Gastrocnemius medialis (tissue), 4 donors: ENCODE results near the gene RMND1. TPM values are rescaled to one million over a fixed set of nuclear protein-coding genes. Genes with fewer than 3 reads are reported as not detected.
"Not testable (repeated sequence)": the region's sequence is repeated elsewhere in the genome, so short reads cannot be mapped to it uniquely, and the experiment has no call there.

ENCODE experiments used
- ATAC-seq, 2 donors: fragments of 150-250 bp; one replicate each; pipeline ENCODE4 v1.9.1; 2016
- DNase-seq, 2 donors: peaks; one replicate each; pipeline ENCODE4 v3.0.0-alpha.2; 2019
- H3K27ac ChIP-seq, 4 donors: fragments of 200-600 bp; sonication (generic); 1 replicate in 1 of 4; 2 replicates in 3 of 4; pipeline ENCODE4 v1.5.1; 2016 to 2018; ENCODE audit warnings: mild to moderate bottlenecking in 2 of 4, moderate library complexity in 1 of 4
- H3K27me3 ChIP-seq, 3 donors: fragments of 200-600 bp; sonication (generic) in 2 of 3; 1 replicate in 1 of 3; 2 replicates in 2 of 3; pipeline versions ENCODE4 v1.5.1 to v1.6.0; 2016 to 2019; ENCODE audit warnings: mild to moderate bottlenecking in 1 of 3, moderate library complexity in 1 of 3
- H3K36me3 ChIP-seq, 2 donors: fragments of 200-600 bp; sonication (generic) in 1 of 2; one replicate each; pipeline ENCODE4 v1.5.1; 2017 to 2018
- H3K4me1 ChIP-seq, 2 donors: fragments of 200-600 bp; sonication (generic) in 1 of 2; one replicate each; pipeline ENCODE4 v1.5.1; 2016 to 2017; ENCODE audit warnings: mild to moderate bottlenecking in 2 of 2
- H3K4me3 ChIP-seq, 4 donors: fragments of 200-600 bp; sonication (generic) in 3 of 4; 1 replicate in 1 of 4; 2 replicates in 3 of 4; pipeline ENCODE4 v1.5.1; 2016 to 2019; ENCODE audit warnings: mild to moderate bottlenecking in 2 of 4
- H3K9me3 ChIP-seq, 3 donors: fragments of 200-600 bp; sonication (generic) in 2 of 3; 1 replicate in 1 of 3; 2 replicates in 2 of 3; pipeline ENCODE4 v1.5.1; 2016 to 2019
- POLR2A ChIP-seq, 2 donors: fragments of 450-650 bp; IDR thresholded peaks; one replicate each; pipeline ENCODE4 v1.6.1; 2017; ENCODE audit warnings: antibody characterized with exemption in 2 of 2, mild to moderate bottlenecking in 2 of 2, moderate library complexity in 2 of 2
- in situ Hi-C, 4 donors: fragments of 200-750 bp; cut with MboI; loops; one replicate each; pipeline versions ENCODE4 v1.15.0 to v1.8.0; 2017; ENCODE audit warnings: low sequenced_read_pairs in 4 of 4
- intact Hi-C: fragments of 100-400 bp; cut with DNase I; formaldehyde crosslinking; loops from one replicate; pipeline ENCODE4 v1.15.1; 2023; ENCODE audit warnings: low total_unique reads
- total RNA-seq, 4 donors: library from RNA; depleted of rRNA; stranded (reverse); fragments of >200 nt; gene quantifications; one replicate each; pipeline versions ENCODE4 v1.1.0 to v1.2.3, GENCODE V29; 2016
- TF ChIP-seq, protein P1 (sequence below), 5 experiments: fragments of 450-650 bp in 3 of 5; fragments of 200-600 bp in 2 of 5; sonication (generic) in 2 of 5; IDR thresholded peaks in 4 of 5; conservative IDR thresholded peaks in 1 of 5; 1 replicate in 4 of 5; 2 replicates in 1 of 5; pipeline ENCODE4 v1.5.1; 2016 to 2019; ENCODE audit warnings: antibody characterized with exemption in 5 of 5, mild to moderate bottlenecking in 3 of 5, moderate library complexity in 3 of 5

RMND1 gene
- total RNA-seq, 4 donors from 2014 or later = 6.4 to 9.6 (median 8.4) TPM

GRCh38 chr6:151388236-151388635 is 63.7 kb downstream of the RMND1 start:
- in situ Hi-C loops (no loop called here), intact Hi-C loops (no loop called here)
- Histone ChIP-seq H3K27ac (peak overlapping the region; percentile 94 to 100 (median 99)), H3K36me3 (no peaks in the 10 kb centered on the region), H3K27me3 (no peaks in the 10 kb centered on the region), H3K4me1 (peaks cover 30 to 40% of the 10 kb centered on the region in 2 donors), H3K9me3 (no peaks in the 10 kb centered on the region), H3K4me3 (no peak overlapping the region)
- ATAC-seq (no peak), DNase-seq (no peak)
- TF ChIP-seq, protein P1, sequence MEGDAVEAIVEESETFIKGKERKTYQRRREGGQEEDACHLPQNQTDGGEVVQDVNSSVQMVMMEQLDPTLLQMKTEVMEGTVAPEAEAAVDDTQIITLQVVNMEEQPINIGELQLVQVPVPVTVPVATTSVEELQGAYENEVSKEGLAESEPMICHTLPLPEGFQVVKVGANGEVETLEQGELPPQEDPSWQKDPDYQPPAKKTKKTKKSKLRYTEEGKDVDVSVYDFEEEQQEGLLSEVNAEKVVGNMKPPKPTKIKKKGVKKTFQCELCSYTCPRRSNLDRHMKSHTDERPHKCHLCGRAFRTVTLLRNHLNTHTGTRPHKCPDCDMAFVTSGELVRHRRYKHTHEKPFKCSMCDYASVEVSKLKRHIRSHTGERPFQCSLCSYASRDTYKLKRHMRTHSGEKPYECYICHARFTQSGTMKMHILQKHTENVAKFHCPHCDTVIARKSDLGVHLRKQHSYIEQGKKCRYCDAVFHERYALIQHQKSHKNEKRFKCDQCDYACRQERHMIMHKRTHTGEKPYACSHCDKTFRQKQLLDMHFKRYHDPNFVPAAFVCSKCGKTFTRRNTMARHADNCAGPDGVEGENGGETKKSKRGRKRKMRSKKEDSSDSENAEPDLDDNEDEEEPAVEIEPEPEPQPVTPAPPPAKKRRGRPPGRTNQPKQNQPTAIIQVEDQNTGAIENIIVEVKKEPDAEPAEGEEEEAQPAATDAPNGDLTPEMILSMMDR (IDR thresholded peaks at IDR 0.05 in 4 of 5, conservative IDR thresholded peaks at IDR 0.05 in 1 of 5) = no peak
- TF ChIP-seq POLR2A (IDR thresholded peaks at IDR 0.05) = no peak

GRCh38 chr6:151387175-151387970 is 64.6 kb downstream of the RMND1 start:
- Histone ChIP-seq H3K9me3 (no peaks in the 10 kb centered on the region), H3K4me1 (peaks cover 21 to 31% of the 10 kb centered on the region in 2 donors), H3K27me3 (no peaks in the 10 kb centered on the region), H3K36me3 (no peaks in the 10 kb centered on the region), H3K27ac (peak overlapping the region; percentile 94 to 100 (median 99)), H3K4me3 (no peak overlapping the region)
- intact Hi-C loops (no loop called here), in situ Hi-C loops (no loop called here)
- no peak for TF ChIP-seq POLR2A (IDR thresholded peaks at IDR 0.05)
- TF ChIP-seq, protein P1 (IDR thresholded peaks at IDR 0.05 in 4 of 5, conservative IDR thresholded peaks at IDR 0.05 in 1 of 5) = no peak
- DNase-seq (no peak), ATAC-seq (no peak)

DNA sequence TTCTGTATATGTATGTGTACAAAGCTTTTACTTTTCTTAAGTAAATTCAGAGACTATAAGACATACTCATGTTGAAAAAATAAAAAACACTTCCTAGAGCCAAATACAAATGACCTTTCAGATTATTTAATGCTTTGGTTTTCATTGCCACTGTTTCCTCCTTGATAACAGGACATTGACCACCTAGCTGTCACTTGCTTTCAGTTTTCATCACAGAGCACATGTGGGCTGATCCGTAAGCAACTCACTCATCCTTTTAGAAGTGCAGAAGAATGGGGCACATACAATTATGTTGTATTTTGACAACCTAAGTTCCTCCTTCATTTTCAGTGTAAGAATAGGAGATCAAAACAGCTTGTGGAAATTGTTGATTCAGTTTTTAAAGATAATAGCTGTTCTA is 66.7 kb downstream of the RMND1 start:
- TF ChIP-seq, protein P1 (IDR thresholded peaks at IDR 0.05 in 4 of 5, conservative IDR thresholded peaks at IDR 0.05 in 1 of 5) = no peak
- TF ChIP-seq POLR2A (IDR thresholded peaks at IDR 0.05) = no peak
- H3K9me3 ChIP-seq = no peaks in the 10 kb centered on the region
- DNase-seq (no peak), ATAC-seq (no peak)
- intact Hi-C loops (no loop called here), in situ Hi-C loops (no loop called here)
- peaks cover 20 to 24% of the 10 kb centered on the region in 2 donors for H3K4me1 ChIP-seq
- H3K27ac ChIP-seq = no peak overlapping the region
- H3K27me3 ChIP-seq = no peaks in the 10 kb centered on the region
- H3K4me3 ChIP-seq = no peak overlapping the region
- no peaks in the 10 kb centered on the region for H3K36me3 ChIP-seq

DNA sequence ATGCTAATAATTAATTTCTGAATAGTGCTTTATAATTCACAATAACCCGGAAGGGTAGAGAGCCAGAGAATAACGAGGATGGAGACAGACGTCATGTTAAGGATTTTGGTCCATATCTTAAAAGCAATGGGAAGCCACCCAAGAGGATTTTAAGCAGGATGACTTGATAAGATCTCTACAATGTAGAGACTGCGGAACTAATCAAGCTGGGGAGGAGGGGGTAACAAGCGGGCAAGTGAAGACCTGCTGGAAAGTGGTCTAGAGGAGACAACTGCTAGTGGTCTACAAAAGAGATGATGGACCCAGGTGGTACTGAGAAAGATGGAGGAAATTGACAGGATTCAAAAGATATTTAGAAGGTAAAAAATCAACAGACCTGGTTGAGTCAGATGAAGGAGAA is 67.8 kb downstream of the RMND1 start:
- Histone ChIP-seq H3K4me1 (peaks cover 18 to 23% of the 10 kb centered on the region in 2 donors), H3K9me3 (no peaks in the 10 kb centered on the region), H3K4me3 (no peak overlapping the region), H3K27me3 (no peaks in the 10 kb centered on the region), H3K27ac (no peak overlapping the region), H3K36me3 (no peaks in the 10 kb centered on the region)
- intact Hi-C loops (no loop called here), in situ Hi-C loops (no loop called here)
- TF ChIP-seq, protein P1 (IDR thresholded peaks at IDR 0.05 in 4 of 5, conservative IDR thresholded peaks at IDR 0.05 in 1 of 5) = no peak
- no peak for TF ChIP-seq POLR2A (IDR thresholded peaks at IDR 0.05)
- DNase-seq (no peak), ATAC-seq (no peak)

GRCh38 chr6:151382631-151383030 is 69.3 kb downstream of the RMND1 start:
- H3K27ac ChIP-seq, DNase-seq, H3K4me3 ChIP-seq, H3K36me3 ChIP-seq, H3K9me3 ChIP-seq, H3K4me1 ChIP-seq, intact Hi-C loops, in situ Hi-C loops, H3K27me3 ChIP-seq, ATAC-seq: not testable (repeated sequence)
